K562 (cell line): ENCODE data around the gene CCDC85A. TPM values are rescaled to one million over a fixed set of nuclear protein-coding genes. Genes with fewer than 3 reads are reported as not detected.

ENCODE experiments used
- ATAC-seq: fragments of 200-7000 bp; cut with Tn5 transposase; 3 replicates; pipeline ENCODE4 v1.9.1; 2020; ENCODE audit warnings: moderate library complexity
- BruUV-seq: library from RNA; stranded (reverse); fragments of 400-500 nt; replicated peaks from 2 replicates; lab custom pipeline; 2021; lab: Mats Ljungman, UMichigan
- CTCF ChIA-PET: fragments of 300-600 bp; formaldehyde crosslinking; extraction: SDS; loops from one replicate; lab custom pipeline; 2021; ENCODE audit warnings: low intra/inter-chr PET ratio; lab: Yijun Ruan, JAX
- POLR2A ChIA-PET: fragments of 300-600, 350-650 bp; sonication (Branson Sonifier 250); formaldehyde crosslinking; extraction: SDS; loops from one replicate; lab custom pipeline; 2021; ENCODE audit warnings: antibody characterized with exemption, inconsistent platforms; lab: Yijun Ruan, JAX
- DNase-seq, 4 experiments: peaks; one replicate each; pipeline versions ENCODE4 v3.0.0 to v3.0.0-alpha.2; 2011 to 2018; ENCODE audit warnings: low spot score in 3 of 4, mixed read lengths in 3 of 4; ENCODE audit errors: extremely low read depth in 1 of 4
- FAIRE-seq: peaks from 2 replicates; lab custom pipeline; 2011; peaks lifted over from hg19 to GRCh38; lab: Jason Lieb, UNC
- H2AFZ ChIP-seq: 2 replicates; pipeline ENCODE4 v1.6.0; 2011; ENCODE audit warnings: low read depth, low read length, control low read depth, inconsistent platforms
- H3K27ac ChIP-seq: fragments of 200-600 bp; 3 replicates; pipeline ENCODE4 v1.8.0; 2011; ENCODE audit warnings: low read depth, mild to moderate bottlenecking, control low read depth, inconsistent platforms, low read length, moderate library complexity, mixed read lengths; ENCODE audit errors: extremely low read depth
- H3K27me3 ChIP-seq, 2 experiments: fragments of 300-600 bp in 1 of 2; 2 replicates in 1 of 2; 3 replicates in 1 of 2; pipeline versions ENCODE4 v1.6.0 to v1.8.0; 2011; ENCODE audit warnings: inconsistent platforms in 2 of 2, low read length in 2 of 2, mild to moderate bottlenecking in 1 of 2, mixed read lengths in 1 of 2, moderate library complexity in 1 of 2; ENCODE audit not compliant: control insufficient read depth in 2 of 2, insufficient read depth in 2 of 2
- H3K36me3 ChIP-seq: fragments of 300-600 bp; 3 replicates; pipeline ENCODE4 v1.8.0; 2011; ENCODE audit warnings: mild to moderate bottlenecking, low read length, inconsistent platforms; ENCODE audit not compliant: control insufficient read depth, insufficient read depth
- H3K4me1 ChIP-seq, 2 experiments: fragments of 200-600 bp in 1 of 2; replicated peaks in 1 of 2; 2 replicates in 1 of 2; 3 replicates in 1 of 2; pipeline versions ENCODE4 v1.5.1 to v1.8.0; 2011; ENCODE audit warnings: inconsistent platforms in 2 of 2, low read length in 2 of 2, mild to moderate bottlenecking in 1 of 2, mixed read lengths in 1 of 2, moderate library complexity in 1 of 2; ENCODE audit not compliant: control insufficient read depth in 2 of 2, insufficient read depth in 2 of 2
- H3K4me2 ChIP-seq: 2 replicates; pipeline ENCODE4 v1.6.1; 2011; ENCODE audit warnings: low read length, control low read depth, inconsistent platforms, mixed read lengths; ENCODE audit not compliant: insufficient read depth
- H3K4me3 ChIP-seq: fragments of 200-600 bp; sonication (generic), shearing (Covaris generic); 2 replicates; pipeline ENCODE4 v1.5.1; 2016; ENCODE audit warnings: control low read depth, inconsistent platforms
- H3K79me2 ChIP-seq: fragments of 200-600 bp; 3 replicates; pipeline ENCODE4 v1.8.0; 2011; ENCODE audit warnings: low read length, inconsistent platforms; ENCODE audit not compliant: control insufficient read depth, insufficient read depth
- H3K9ac ChIP-seq, 2 experiments: 2 replicates each; pipeline versions ENCODE4 v1.6.0 to v1.6.1; 2011; ENCODE audit warnings: low read depth in 2 of 2, low read length in 2 of 2, control low read depth in 1 of 2, inconsistent platforms in 1 of 2, mild to moderate bottlenecking in 1 of 2, mixed read lengths in 1 of 2; ENCODE audit not compliant: insufficient read depth in 1 of 2
- H3K9me1 ChIP-seq: one replicate; pipeline ENCODE4 v1.6.0; 2011; ENCODE audit warnings: inconsistent platforms, mild to moderate bottlenecking, low read length, moderate library complexity; ENCODE audit not compliant: control insufficient read depth, insufficient read depth
- H3K9me3 ChIP-seq: replicated peaks from 2 replicates; pipeline ENCODE4 v1.5.1; 2011; ENCODE audit warnings: low read depth, low read length, inconsistent platforms; ENCODE audit not compliant: control insufficient read depth, insufficient read depth
- H4K20me1 ChIP-seq: replicated peaks from 2 replicates; pipeline ENCODE4 v1.6.1; 2011; ENCODE audit warnings: low read length, inconsistent platforms, mixed read lengths; ENCODE audit not compliant: control insufficient read depth, insufficient read depth
- ATF7 ChIP-seq: fragments of 450-650 bp; IDR thresholded peaks from 2 replicates; pipeline ENCODE4 v1.7.1; 2014; ENCODE audit warnings: mild to moderate bottlenecking, moderate library complexity
- CHD2 ChIP-seq: IDR thresholded peaks from 2 replicates; pipeline ENCODE4 v1.6.1; 2011; ENCODE audit warnings: low read depth, low read length
- DMBX1 ChIP-seq: fragments of 250-450 bp; sonication (Bioruptor Pico); IDR thresholded peaks from 2 replicates; pipeline ENCODE4 v1.8.0; 2022; ENCODE audit warnings: inconsistent platforms, mild to moderate bottlenecking, moderate library complexity, borderline replicate concordance
- ERF ChIP-seq: fragments of 450-650 bp; formaldehyde crosslinking; IDR thresholded peaks from 2 replicates; pipeline ENCODE4 v1.4.0; 2020; ENCODE audit warnings: mild to moderate bottlenecking, mixed read lengths
- HES1 ChIP-seq: fragments of 450-650 bp; IDR thresholded peaks from 2 replicates; pipeline ENCODE4 v1.6.1; 2016; ENCODE audit warnings: low read depth, mild to moderate bottlenecking, moderate library complexity
- HNRNPK ChIP-seq: fragments of 200-400 bp; formaldehyde crosslinking; IDR thresholded peaks from one replicate; pipeline ENCODE4 v1.6.1; 2018; ENCODE audit warnings: mild to moderate bottlenecking, low read depth, low read length; ENCODE audit not compliant: poor library complexity, severe bottlenecking
- JUN ChIP-seq, 2 experiments: sonication (generic) in 1 of 2; formaldehyde crosslinking in 1 of 2; IDR thresholded peaks; 2 replicates each; pipeline versions ENCODE4 v1.6.1 to v1.8.0; 2012 to 2022; ENCODE audit warnings: borderline replicate concordance in 2 of 2, mild to moderate bottlenecking in 2 of 2, improper control_type of control experiment in 1 of 2, low read depth in 1 of 2, low read length in 1 of 2, missing genetic modification reagents in 1 of 2
- NBN ChIP-seq: fragments of 450-650 bp; IDR thresholded peaks from 2 replicates; pipeline ENCODE4 v1.6.1; 2016; ENCODE audit warnings: low read depth, mild to moderate bottlenecking
- NCOA6 ChIP-seq: fragments of 450-650 bp; IDR thresholded peaks from 2 replicates; pipeline ENCODE4 v1.6.1; 2017; ENCODE audit warnings: mild to moderate bottlenecking
- PHB ChIP-seq: fragments of 250-450 bp; sonication (Bioruptor Pico); IDR thresholded peaks from 2 replicates; pipeline ENCODE4 v1.5.0; 2021
- POLR2B ChIP-seq: fragments of 450-650 bp; IDR thresholded peaks from 2 replicates; pipeline ENCODE4 v1.6.1; 2018; ENCODE audit warnings: low read depth; ENCODE audit not compliant: partially characterized antibody
- SETDB1 ChIP-seq: IDR thresholded peaks from one replicate; pipeline ENCODE4 v1.6.1; 2012; ENCODE audit warnings: low read length, control low read depth, inconsistent platforms
- SNIP1 ChIP-seq: fragments of 450-650 bp; IDR thresholded peaks from 2 replicates; pipeline ENCODE4 v1.7.1; 2017; ENCODE audit warnings: low read depth, mild to moderate bottlenecking
- ZBED1 ChIP-seq: IDR thresholded peaks from 2 replicates; pipeline ENCODE4 v1.6.1; 2014
- ZBTB49 ChIP-seq: sonication (generic); formaldehyde crosslinking; IDR thresholded peaks from 2 replicates; pipeline ENCODE4 v1.8.0; 2022; ENCODE audit warnings: missing genetic modification reagents, mild to moderate bottlenecking, borderline replicate concordance
- ZFP1 ChIP-seq: fragments of 450-650 bp; formaldehyde crosslinking; IDR thresholded peaks from 2 replicates; pipeline ENCODE4 v1.4.0; 2020; ENCODE audit warnings: mild to moderate bottlenecking, mixed read lengths
- ZNF133 ChIP-seq: fragments of 250-450 bp; sonication (Bioruptor Pico); IDR thresholded peaks from 2 replicates; pipeline ENCODE4 v1.4.0; 2020; ENCODE audit warnings: mild to moderate bottlenecking
- ZNF347 ChIP-seq: fragments of 450-650 bp; formaldehyde crosslinking; IDR thresholded peaks from 2 replicates; pipeline ENCODE4 v1.4.0; 2020; ENCODE audit warnings: low read depth, mild to moderate bottlenecking, moderate library complexity
- ZNF644 ChIP-seq: fragments of 200-800 bp; sonication (Bioruptor generic); IDR thresholded peaks from 2 replicates; pipeline ENCODE4 v1.6.1; 2016; ENCODE audit warnings: low read depth, missing genetic modification characterization, missing compliant biosample characterization
- WGBS: fragments of 100-300 bp; shearing (Covaris generic); methylation state at CpG from one replicate; pipeline ENCODE4 v1.1.6; 2016; ENCODE audit warnings: low coverage, mixed read lengths; ENCODE audit not compliant: insufficient coverage; ENCODE audit errors: missing lambda C conversion rate; 5-methylcytosine and 5-hydroxymethylcytosine counted together
- in situ Hi-C: fragments of 300-500 bp; cut with MboI; formaldehyde crosslinking; loops from 4 replicates; pipeline ENCODE4 v1.15.0; 2018; ENCODE audit warnings: inconsistent platforms, mixed read lengths
- intact Hi-C: fragments of 100-400 bp; cut with micrococcal nuclease; formaldehyde crosslinking; loops from 2 replicates; pipeline ENCODE4 v1.14.2; 2022
- polyA plus RNA-seq, 8 experiments: library from polyadenylated mRNA; depleted of rRNA in 4 of 8; stranded (reverse) in 5 of 8; unstranded in 3 of 8; fragments of >200 nt; fragmentation: Nextera tagmentation in 2 of 8; fragmentation: Illumina TruSeq in 1 of 8; extraction: Ambion mirVana in 2 of 8; extraction: Trizol in 1 of 8; gene quantifications; 2 replicates each; pipeline versions ENCODE4 v1.2.1 to v1.2.3, GENCODE V29; 2011 to 2014; ENCODE audit warnings: inconsistent platforms in 1 of 8, missing spikeins in 1 of 8
- total RNA-seq, 7 experiments: library from RNA; depleted of rRNA in 6 of 7; stranded (reverse); fragments of >200 nt in 6 of 7; fragmentation: Illumina TruSeq in 2 of 7; extraction: Trizol in 2 of 7; gene quantifications; 2 replicates each; pipeline versions ENCODE4 v1.2.1 to v1.2.3, GENCODE V29; 2011 to 2021; ENCODE audit warnings: low replicate concordance in 1 of 7

CCDC85A gene
- total and polyA plus RNA-seq, 9 of the 15 experiments (the other 6 are each of a cell fraction or from before 2014, with no cell fraction given): 0.03 to 0.14 (median 0.10) TPM; not detected in 5

GRCh38 chr2:56209701-56210100 lies 25.9 kb downstream of the CCDC85A start:
- intact Hi-C loops (no loop called here), in situ Hi-C loops (no loop called here)
- Histone ChIP-seq H3K9me3 (no peaks in the 10 kb centered on the region), H4K20me1 (no peaks in the 10 kb centered on the region), H3K9ac (no peak overlapping the region), H3K36me3 (no peaks in the 10 kb centered on the region), H3K27me3 (no peaks in the 10 kb centered on the region), H3K27ac (no peak overlapping the region), H3K4me2 (no peak overlapping the region), H3K4me3 (no peak overlapping the region), H3K79me2 (no peaks in the 10 kb centered on the region), H3K9me1 (no peaks in the 10 kb centered on the region), H3K4me1 (no peaks in the 10 kb centered on the region), H2AFZ (no peak overlapping the region)
- ChIA-PET POLR2A (no interaction called here), CTCF (no interaction called here)
- no peak for ATAC-seq
- no peak for FAIRE-seq
- 0% methylated on average over 1 of the region's 1 CpG for WGBS
- DNase-seq: no peak
- TF ChIP-seq HES1 (no peak), SETDB1 (no peak), SNIP1 (no peak), ZNF347 (CRISPR knock-in tag) (no peak), CHD2 (no peak), NCOA6 (no peak), DMBX1 (no peak), ZBTB49 (no peak), POLR2B (no peak), ZNF644 (tag) (no peak), PHB (no peak), ERF (CRISPR knock-in tag) (no peak), ZNF133 (CRISPR knock-in tag) (no peak), NBN (no peak), ZFP1 (CRISPR knock-in tag) (no peak), ATF7 (no peak), ZBED1 (no peak), HNRNPK (no peak), JUN (IDR thresholded peaks at IDR 0.05; ENCODE audit: borderline replicate concordance, low read depth, low read length) (no peak), JUN (CRISPR knock-in tag; IDR thresholded peaks at IDR 0.05; ENCODE audit: borderline replicate concordance) (no peak)
- no TSS peak for BruUV-seq
